K562 (cell line): Measurements from ENCODE around the gene RAB4B. TPM values are rescaled to one million over a fixed set of nuclear protein-coding genes. Genes with fewer than 3 reads are reported as not detected.

Experiments used
- CREB1 ChIP-seq, 2 experiments: sonication (generic) in 1 of 2; formaldehyde crosslinking in 1 of 2; IDR thresholded peaks; 2 replicates each; pipeline versions ENCODE4 v1.6.1 to v1.8.0; 2012 to 2022; ENCODE audit warnings: inconsistent platforms in 1 of 2, mild to moderate bottlenecking in 1 of 2, missing genetic modification reagents in 1 of 2, moderate library complexity in 1 of 2
- CREBBP ChIP-seq: IDR thresholded peaks from one replicate; pipeline ENCODE4 v1.6.1; 2012; ENCODE audit warnings: low read depth, mild to moderate bottlenecking, control low read depth, inconsistent platforms, low read length
- FOXA3 ChIP-seq, 2 experiments: fragments of 450-650 bp in 1 of 2; sonication (generic) in 1 of 2; formaldehyde crosslinking; IDR thresholded peaks in 1 of 2; conservative IDR thresholded peaks in 1 of 2; 2 replicates each; pipeline versions ENCODE4 v1.4.0 to v1.8.0; 2020 to 2022; ENCODE audit warnings: mild to moderate bottlenecking in 2 of 2, missing genetic modification reagents in 1 of 2
- FUS ChIP-seq: fragments of 200-400 bp; formaldehyde crosslinking; optimal IDR thresholded peaks from 2 replicates; pipeline ENCODE3; 2017; ENCODE audit warnings: low read depth, low read length
- HMGXB4 ChIP-seq: sonication (generic); formaldehyde crosslinking; IDR thresholded peaks from 2 replicates; pipeline ENCODE4 v1.8.1; 2023; ENCODE audit warnings: mild to moderate bottlenecking, missing genetic modification reagents
- NCOR1 ChIP-seq: fragments of 450-650 bp; IDR thresholded peaks from 2 replicates; pipeline ENCODE4 v1.6.1; 2016; ENCODE audit warnings: mild to moderate bottlenecking, moderate library complexity
- PML ChIP-seq: IDR thresholded peaks from 2 replicates; pipeline ENCODE4 v1.6.1; 2012; ENCODE audit warnings: low read length, inconsistent platforms
- PYGO2 ChIP-seq: fragments of 450-650 bp; IDR thresholded peaks from 2 replicates; pipeline ENCODE4 v1.6.1; 2016; ENCODE audit warnings: mild to moderate bottlenecking, missing genetic modification characterization, moderate library complexity, missing compliant biosample characterization
- SMARCE1 ChIP-seq: fragments of 450-650 bp; IDR thresholded peaks from 2 replicates; pipeline ENCODE4 v1.7.1; 2016; ENCODE audit warnings: mild to moderate bottlenecking
- TAF1 ChIP-seq: IDR thresholded peaks from 2 replicates; pipeline ENCODE4 v1.6.1; 2011; ENCODE audit warnings: mild to moderate bottlenecking, low read length, moderate library complexity; ENCODE audit not compliant: insufficient read depth, control insufficient read depth, severe bottlenecking; ENCODE audit errors: extremely low read depth
- THRAP3 ChIP-seq: fragments of 450-650 bp; IDR thresholded peaks from 2 replicates; pipeline ENCODE4 v1.6.1; 2016; ENCODE audit warnings: mild to moderate bottlenecking, inconsistent platforms, borderline replicate concordance
- TOE1 ChIP-seq, 2 experiments: fragments of 450-650 bp in 1 of 2; sonication (generic) in 1 of 2; formaldehyde crosslinking in 1 of 2; IDR thresholded peaks; 2 replicates each; pipeline versions ENCODE4 v1.7.1 to v1.8.0; 2016 to 2022; ENCODE audit warnings: borderline replicate concordance in 2 of 2, mild to moderate bottlenecking in 2 of 2, antibody characterized with exemption in 1 of 2, inconsistent platforms in 1 of 2, low read depth in 1 of 2, missing genetic modification reagents in 1 of 2, moderate library complexity in 1 of 2
- TRIM25 ChIP-seq: fragments of 450-650 bp; IDR thresholded peaks from 2 replicates; pipeline ENCODE4 v1.7.0; 2016; ENCODE audit warnings: borderline replicate concordance
- ZFP30 ChIP-seq: fragments of 250-450 bp; sonication (Bioruptor Pico); IDR thresholded peaks from 2 replicates; pipeline ENCODE4 v1.8.0; 2022; ENCODE audit warnings: moderate library complexity, mild to moderate bottlenecking, inconsistent platforms, borderline replicate concordance
- ZNF668 ChIP-seq: fragments of 250-450 bp; sonication (Bioruptor Pico); IDR thresholded peaks from 2 replicates; pipeline ENCODE4 v1.8.0; 2022; ENCODE audit warnings: mild to moderate bottlenecking, inconsistent platforms
- ZZZ3 ChIP-seq: fragments of 450-650 bp; IDR thresholded peaks from 2 replicates; pipeline ENCODE4 v1.6.1; 2016; ENCODE audit warnings: antibody characterized with exemption, mild to moderate bottlenecking, moderate library complexity
- polyA plus RNA-seq, 8 experiments: library from polyadenylated mRNA; depleted of rRNA in 4 of 8; stranded (reverse) in 5 of 8; unstranded in 3 of 8; fragments of >200 nt; fragmentation: Nextera tagmentation in 2 of 8; fragmentation: Illumina TruSeq in 1 of 8; extraction: Ambion mirVana in 2 of 8; extraction: Trizol in 1 of 8; gene quantifications; 2 replicates each; pipeline versions ENCODE4 v1.2.1 to v1.2.3, GENCODE V29; 2011 to 2014; ENCODE audit warnings: inconsistent platforms in 1 of 8, missing spikeins in 1 of 8
- total RNA-seq, 7 experiments: library from RNA; depleted of rRNA in 6 of 7; stranded (reverse); fragments of >200 nt in 6 of 7; fragmentation: Illumina TruSeq in 2 of 7; extraction: Trizol in 2 of 7; gene quantifications; 2 replicates each; pipeline versions ENCODE4 v1.2.1 to v1.2.3, GENCODE V29; 2011 to 2021; ENCODE audit warnings: low replicate concordance in 1 of 7
- TF ChIP-seq, protein P1 (sequence below): fragments of 450-650 bp; IDR thresholded peaks from 2 replicates; pipeline ENCODE4 v1.7.1; 2018; ENCODE audit warnings: mild to moderate bottlenecking, low read depth; ENCODE audit not compliant: partially characterized antibody
- TF ChIP-seq, protein P2 (sequence below): sonication (generic); formaldehyde crosslinking; IDR thresholded peaks from 2 replicates; pipeline ENCODE4 v1.8.0; 2022; ENCODE audit warnings: mild to moderate bottlenecking, missing genetic modification reagents

RAB4B gene
- total and polyA plus RNA-seq, 9 of the 15 experiments (the other 6 are each of a cell fraction or from before 2014, with no cell fraction given) = 0.28 to 20.4 (median 9.0) TPM

DNA sequence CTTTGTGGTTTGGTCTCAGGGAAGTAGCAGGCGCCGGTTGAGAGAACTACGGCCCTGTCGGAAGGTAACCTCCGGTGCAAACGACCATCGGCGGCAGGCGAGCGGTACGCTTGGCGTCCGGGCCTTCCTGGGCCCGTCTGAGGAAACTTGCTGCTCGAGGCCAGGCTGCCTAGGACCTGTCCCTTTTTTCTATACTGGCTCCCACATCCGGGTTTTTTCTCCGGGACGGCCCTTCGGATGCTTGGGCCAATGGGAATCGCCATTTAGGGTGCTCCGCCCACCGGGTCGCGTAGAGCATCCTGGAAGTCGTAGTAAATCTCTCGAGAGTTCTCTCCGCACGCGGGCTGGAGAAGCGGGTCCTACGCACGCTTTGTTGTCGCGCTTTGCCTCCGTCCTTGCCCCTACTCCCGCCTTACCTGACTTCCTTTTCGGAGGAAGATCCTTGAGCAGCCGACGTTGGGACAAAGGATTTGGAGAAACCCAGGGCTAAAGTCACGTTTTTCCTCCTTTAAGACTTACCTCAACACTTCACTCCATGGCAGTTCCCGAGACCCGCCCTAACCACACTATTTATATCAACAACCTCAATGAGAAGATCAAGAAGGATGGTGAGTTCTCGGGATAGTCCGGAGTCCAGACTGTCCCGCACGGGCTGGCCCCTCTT lies 27.0 kb upstream of the RAB4B start, which contains the start of gene SNRPA (continued):
- TF ChIP-seq HMGXB4 = peak; percentile 53; the same call in 1 of the 2 replicates
- TF ChIP-seq CREB1 (IDR thresholded peaks at IDR 0.05) = peak; percentile 64; the same call in 1 of the 2 replicates
- TF ChIP-seq CREB1 (CRISPR knock-in tag; IDR thresholded peaks at IDR 0.05) = peak; percentile 14; the same call in 1 of the 2 replicates
- TF ChIP-seq NCOR1 = no peak
- peak; percentile 28; the same call in 1 of the 2 replicates for TF ChIP-seq PML
- no peak for TF ChIP-seq FUS
- TF ChIP-seq TOE1 (IDR thresholded peaks at IDR 0.05; ENCODE audit: borderline replicate concordance) = no peak
- peak; percentile 90; the same call in 1 of the 2 replicates for TF ChIP-seq TOE1 (CRISPR knock-in tag; IDR thresholded peaks at IDR 0.05; ENCODE audit: borderline replicate concordance, low read depth)
- TF ChIP-seq SMARCE1 = 0 out of 2 replicates have a peak, but pooled peaks have one; percentile 18
- TF ChIP-seq THRAP3 = peak; percentile 64
- TF ChIP-seq FOXA3 (CRISPR knock-in tag; conservative IDR thresholded peaks at IDR 0.05 in 1 of 2, IDR thresholded peaks at IDR 0.05 in 1 of 2) = peak in 1 of 2 experiments; percentile 69; a peak in 1 of 4 replicates
- TF ChIP-seq PYGO2 = no peak
- TF ChIP-seq, protein P1, sequence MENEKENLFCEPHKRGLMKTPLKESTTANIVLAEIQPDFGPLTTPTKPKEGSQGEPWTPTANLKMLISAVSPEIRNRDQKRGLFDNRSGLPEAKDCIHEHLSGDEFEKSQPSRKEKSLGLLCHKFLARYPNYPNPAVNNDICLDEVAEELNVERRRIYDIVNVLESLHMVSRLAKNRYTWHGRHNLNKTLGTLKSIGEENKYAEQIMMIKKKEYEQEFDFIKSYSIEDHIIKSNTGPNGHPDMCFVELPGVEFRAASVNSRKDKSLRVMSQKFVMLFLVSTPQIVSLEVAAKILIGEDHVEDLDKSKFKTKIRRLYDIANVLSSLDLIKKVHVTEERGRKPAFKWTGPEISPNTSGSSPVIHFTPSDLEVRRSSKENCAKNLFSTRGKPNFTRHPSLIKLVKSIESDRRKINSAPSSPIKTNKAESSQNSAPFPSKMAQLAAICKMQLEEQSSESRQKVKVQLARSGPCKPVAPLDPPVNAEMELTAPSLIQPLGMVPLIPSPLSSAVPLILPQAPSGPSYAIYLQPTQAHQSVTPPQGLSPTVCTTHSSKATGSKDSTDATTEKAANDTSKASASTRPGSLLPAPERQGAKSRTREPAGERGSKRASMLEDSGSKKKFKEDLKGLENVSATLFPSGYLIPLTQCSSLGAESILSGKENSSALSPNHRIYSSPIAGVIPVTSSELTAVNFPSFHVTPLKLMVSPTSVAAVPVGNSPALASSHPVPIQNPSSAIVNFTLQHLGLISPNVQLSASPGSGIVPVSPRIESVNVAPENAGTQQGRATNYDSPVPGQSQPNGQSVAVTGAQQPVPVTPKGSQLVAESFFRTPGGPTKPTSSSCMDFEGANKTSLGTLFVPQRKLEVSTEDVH = no peak
- TF ChIP-seq CREBBP = no peak
- peak; percentile 64 for TF ChIP-seq TAF1
- TF ChIP-seq, protein P2, sequence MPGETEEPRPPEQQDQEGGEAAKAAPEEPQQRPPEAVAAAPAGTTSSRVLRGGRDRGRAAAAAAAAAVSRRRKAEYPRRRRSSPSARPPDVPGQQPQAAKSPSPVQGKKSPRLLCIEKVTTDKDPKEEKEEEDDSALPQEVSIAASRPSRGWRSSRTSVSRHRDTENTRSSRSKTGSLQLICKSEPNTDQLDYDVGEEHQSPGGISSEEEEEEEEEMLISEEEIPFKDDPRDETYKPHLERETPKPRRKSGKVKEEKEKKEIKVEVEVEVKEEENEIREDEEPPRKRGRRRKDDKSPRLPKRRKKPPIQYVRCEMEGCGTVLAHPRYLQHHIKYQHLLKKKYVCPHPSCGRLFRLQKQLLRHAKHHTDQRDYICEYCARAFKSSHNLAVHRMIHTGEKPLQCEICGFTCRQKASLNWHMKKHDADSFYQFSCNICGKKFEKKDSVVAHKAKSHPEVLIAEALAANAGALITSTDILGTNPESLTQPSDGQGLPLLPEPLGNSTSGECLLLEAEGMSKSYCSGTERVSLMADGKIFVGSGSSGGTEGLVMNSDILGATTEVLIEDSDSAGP (CRISPR knock-in tag) = 0 out of 2 replicates have a peak, but pooled peaks have one; percentile 14
- peak; percentile 78; the same call in 1 of the 2 replicates for TF ChIP-seq ZZZ3
- no peak for TF ChIP-seq ZNF668 (CRISPR knock-in tag)
- no peak for TF ChIP-seq ZFP30 (CRISPR knock-in tag)
- no peak for TF ChIP-seq TRIM25
